GM18520 (cell line): ENCODE results near the gene GOLPH3L.
A peak's percentile ranks its signal among the peaks of the same experiment; 100 is the strongest.
"Not testable (repeated sequence)": the region's sequence is repeated elsewhere in the genome, so short reads cannot be mapped to it uniquely, and the experiment has no call there.

ENCODE experiments used
- ATAC-seq: cut with Tn5 transposase; IDR thresholded peaks from one replicate; pipeline ENCODE4 v1.9.1; 2021; ENCODE audit not compliant: unreplicated experiment

The GOLPH3L gene

GRCh38 chr1:150619576-150620509 lies 77.1 kb downstream of the GOLPH3L start:
- no peak for ATAC-seq

GRCh38 chr1:150615346-150616201 lies 81.4 kb downstream of the GOLPH3L start:
- ATAC-seq: no peak

- peak; percentile 42 for ATAC-seq
Measured at GRCh38 chr1:150613061-150613920, 83.7 kb downstream of the GOLPH3L start.

- ATAC-seq: no peak
Measured at GRCh38 chr1:150612014-150612345, 85.0 kb downstream of the GOLPH3L start.

- ATAC-seq: no peak
Measured at GRCh38 chr1:150610576-150610975, 86.4 kb downstream of the GOLPH3L start.

GRCh38 chr1:150609732-150610131 lies 87.2 kb downstream of the GOLPH3L start:
- no peak for ATAC-seq

- no peak for ATAC-seq
Measured at GRCh38 chr1:150606463-150607142, 90.4 kb downstream of the GOLPH3L start.

- ATAC-seq: not testable (repeated sequence)
Measured at GRCh38 chr1:150605451-150605731, 91.6 kb downstream of the GOLPH3L start.

- no peak for ATAC-seq
Measured at GRCh38 chr1:150604226-150604588, 92.7 kb downstream of the GOLPH3L start.

GRCh38 chr1:150603711-150604110 lies 93.2 kb downstream of the GOLPH3L start:
- ATAC-seq: no peak

GRCh38 chr1:150602372-150602771 lies 94.6 kb downstream of the GOLPH3L start:
- ATAC-seq: not testable (repeated sequence)

GRCh38 chr1:150601540-150601939 lies 95.4 kb downstream of the GOLPH3L start:
- no peak for ATAC-seq

- ATAC-seq: not testable (repeated sequence)
Measured at GRCh38 chr1:150598346-150598745, 98.6 kb downstream of the GOLPH3L start.

GRCh38 chr1:150596976-150597375 lies 100.0 kb downstream of the GOLPH3L start:
- no peak for ATAC-seq
